Measurements from ENCODE around the gene MDN1. TPM values are rescaled to one million over a fixed set of nuclear protein-coding genes. Genes with fewer than 3 reads are reported as not detected.
A peak's percentile ranks its signal among the peaks of the same experiment; 100 is the strongest.

Gene MDN1
- total RNA-seq, 2 donors from 2014 or later: 21.3 to 36.0 TPM

DNA sequence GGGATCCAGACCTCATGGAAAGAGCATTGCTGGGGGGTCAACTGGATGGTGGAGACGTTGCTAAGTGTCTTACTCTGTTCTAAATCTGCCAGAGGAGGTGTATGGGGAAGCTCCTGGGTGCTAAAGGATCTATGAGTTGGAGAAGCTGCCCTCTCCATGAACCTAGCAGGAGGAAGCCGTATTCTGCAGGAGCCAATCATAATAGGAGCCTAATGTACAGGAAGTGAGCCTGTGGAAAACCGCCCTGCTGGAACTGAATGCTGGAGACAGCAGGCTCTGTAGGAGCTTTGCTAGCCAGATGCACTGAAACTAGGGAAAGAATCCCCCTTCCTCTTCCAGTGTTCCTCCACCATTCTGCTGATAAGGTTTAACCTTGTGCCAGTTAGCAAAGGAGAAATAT, 20.9 kb upstream of the MDN1 start:
- no peak overlapping the region for H3K4me3 ChIP-seq
- H3K36me3 ChIP-seq: peaks cover 2% of the 10 kb centered on the region
- DNase-seq (ENCODE audit: low spot score) (no peak), ATAC-seq (ENCODE audit: insufficient number of reproducible peaks, low FRiP score, low read depth) (no peak)
- H3K9me3 ChIP-seq: no peaks in the 10 kb centered on the region
- TF ChIP-seq, protein P1, sequence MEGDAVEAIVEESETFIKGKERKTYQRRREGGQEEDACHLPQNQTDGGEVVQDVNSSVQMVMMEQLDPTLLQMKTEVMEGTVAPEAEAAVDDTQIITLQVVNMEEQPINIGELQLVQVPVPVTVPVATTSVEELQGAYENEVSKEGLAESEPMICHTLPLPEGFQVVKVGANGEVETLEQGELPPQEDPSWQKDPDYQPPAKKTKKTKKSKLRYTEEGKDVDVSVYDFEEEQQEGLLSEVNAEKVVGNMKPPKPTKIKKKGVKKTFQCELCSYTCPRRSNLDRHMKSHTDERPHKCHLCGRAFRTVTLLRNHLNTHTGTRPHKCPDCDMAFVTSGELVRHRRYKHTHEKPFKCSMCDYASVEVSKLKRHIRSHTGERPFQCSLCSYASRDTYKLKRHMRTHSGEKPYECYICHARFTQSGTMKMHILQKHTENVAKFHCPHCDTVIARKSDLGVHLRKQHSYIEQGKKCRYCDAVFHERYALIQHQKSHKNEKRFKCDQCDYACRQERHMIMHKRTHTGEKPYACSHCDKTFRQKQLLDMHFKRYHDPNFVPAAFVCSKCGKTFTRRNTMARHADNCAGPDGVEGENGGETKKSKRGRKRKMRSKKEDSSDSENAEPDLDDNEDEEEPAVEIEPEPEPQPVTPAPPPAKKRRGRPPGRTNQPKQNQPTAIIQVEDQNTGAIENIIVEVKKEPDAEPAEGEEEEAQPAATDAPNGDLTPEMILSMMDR (IDR thresholded peaks at IDR 0.05): no peak
- no peaks in the 10 kb centered on the region for H3K27me3 ChIP-seq (replicated peaks; ENCODE audit: insufficient read depth)
- no peak overlapping the region for H3K27ac ChIP-seq
- peaks cover 10 to 20% of the 10 kb centered on the region in 2 donors for H3K4me1 ChIP-seq (ENCODE audit: control insufficient read depth in 1 of 2, low read depth in 2 of 2)

DNA sequence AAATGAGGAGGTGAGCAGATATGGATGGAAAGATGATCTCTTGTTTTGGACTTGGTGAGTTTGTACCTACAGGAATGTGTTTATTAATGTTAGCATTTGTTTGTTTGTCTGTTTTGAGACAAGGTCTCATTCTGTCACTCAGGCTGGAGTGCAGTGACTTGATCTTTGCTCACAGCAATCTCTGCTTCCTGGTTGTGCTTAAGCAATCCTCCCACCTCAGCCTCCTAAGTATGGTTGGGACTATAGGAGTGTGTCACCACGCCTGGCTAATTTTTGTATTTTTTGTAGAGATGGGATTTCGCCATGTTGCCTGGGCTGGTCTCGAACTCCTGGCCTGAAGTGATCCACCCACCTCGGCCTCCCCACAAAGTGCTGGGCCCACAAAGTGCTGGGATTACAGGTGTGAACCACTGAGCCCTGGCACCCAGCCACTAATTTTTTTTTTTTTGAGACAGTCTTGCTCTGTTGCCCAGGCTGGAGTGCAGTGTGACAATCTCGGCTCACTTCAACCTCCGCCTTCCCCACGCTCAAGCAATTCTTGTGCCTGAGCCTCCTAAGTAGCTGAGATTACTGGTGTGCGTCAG, 17.1 kb upstream of the MDN1 start:
- Histone ChIP-seq H3K4me1 (ENCODE audit: control insufficient read depth in 1 of 2, low read depth in 2 of 2) (peaks cover 0 to 7% of the 10 kb centered on the region in 2 donors), H3K36me3 (peaks cover 11% of the 10 kb centered on the region), H3K27ac (no peak overlapping the region), H3K4me3 (no peak overlapping the region), H3K9me3 (no peaks in the 10 kb centered on the region), H3K27me3 (replicated peaks; ENCODE audit: insufficient read depth) (no peaks in the 10 kb centered on the region)
- ATAC-seq (ENCODE audit: insufficient number of reproducible peaks, low FRiP score, low read depth) (no peak), DNase-seq (ENCODE audit: low spot score) (no peak)
- TF ChIP-seq, protein P1 (IDR thresholded peaks at IDR 0.05): no peak

DNA sequence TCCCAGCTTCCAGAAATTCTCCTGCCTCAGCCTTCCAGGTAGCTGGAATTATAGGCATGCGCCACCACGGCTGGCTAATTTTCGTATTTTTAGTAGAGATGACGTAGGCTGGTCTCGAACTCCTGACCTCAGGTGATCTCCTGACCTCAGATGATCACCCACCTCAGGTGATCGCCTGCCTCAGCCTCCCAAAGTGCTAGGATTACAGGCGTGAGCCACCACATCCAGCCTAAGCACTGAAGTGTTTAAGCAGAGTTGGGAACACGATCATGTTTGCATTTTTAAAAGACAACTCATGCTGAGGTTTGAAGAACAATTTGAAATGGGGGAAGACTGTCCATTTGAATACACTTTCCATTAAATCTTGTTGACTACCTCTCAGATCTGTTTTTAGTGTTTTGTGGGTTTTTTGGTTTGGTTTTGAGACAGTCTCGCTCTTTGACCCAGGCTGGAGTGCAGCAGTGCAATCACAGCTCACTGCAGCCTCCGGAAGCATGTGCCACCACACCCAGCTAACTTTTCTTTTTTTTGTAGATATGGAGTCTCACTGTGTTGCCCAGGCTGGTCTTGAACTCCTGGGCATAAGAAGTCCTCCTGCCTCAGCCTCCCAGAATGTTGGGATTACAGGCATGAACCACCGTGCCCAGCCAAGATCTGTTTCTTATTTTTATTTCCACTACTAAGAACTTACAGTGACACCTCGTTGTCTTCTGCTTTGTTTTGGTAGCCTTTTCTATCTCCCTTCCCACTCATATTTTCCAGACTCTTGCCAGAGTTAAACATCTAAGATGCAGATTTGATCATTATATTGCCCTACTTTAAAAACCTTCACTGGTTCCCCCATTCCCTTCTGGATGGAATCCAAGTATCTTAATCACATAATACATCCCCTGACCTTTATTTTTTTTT, 15.5 kb upstream of the MDN1 start:
- DNase-seq (ENCODE audit: low spot score) (no peak), ATAC-seq (ENCODE audit: insufficient number of reproducible peaks, low FRiP score, low read depth) (no peak)
- Histone ChIP-seq H3K9me3 (no peaks in the 10 kb centered on the region), H3K36me3 (peaks cover 11% of the 10 kb centered on the region), H3K27me3 (replicated peaks; ENCODE audit: insufficient read depth) (no peaks in the 10 kb centered on the region), H3K27ac (no peak overlapping the region), H3K4me3 (no peak overlapping the region), H3K4me1 (ENCODE audit: control insufficient read depth in 1 of 2, low read depth in 2 of 2) (peaks cover 5 to 13% of the 10 kb centered on the region in 2 donors)
- TF ChIP-seq, protein P1 (IDR thresholded peaks at IDR 0.05): no peak

DNA sequence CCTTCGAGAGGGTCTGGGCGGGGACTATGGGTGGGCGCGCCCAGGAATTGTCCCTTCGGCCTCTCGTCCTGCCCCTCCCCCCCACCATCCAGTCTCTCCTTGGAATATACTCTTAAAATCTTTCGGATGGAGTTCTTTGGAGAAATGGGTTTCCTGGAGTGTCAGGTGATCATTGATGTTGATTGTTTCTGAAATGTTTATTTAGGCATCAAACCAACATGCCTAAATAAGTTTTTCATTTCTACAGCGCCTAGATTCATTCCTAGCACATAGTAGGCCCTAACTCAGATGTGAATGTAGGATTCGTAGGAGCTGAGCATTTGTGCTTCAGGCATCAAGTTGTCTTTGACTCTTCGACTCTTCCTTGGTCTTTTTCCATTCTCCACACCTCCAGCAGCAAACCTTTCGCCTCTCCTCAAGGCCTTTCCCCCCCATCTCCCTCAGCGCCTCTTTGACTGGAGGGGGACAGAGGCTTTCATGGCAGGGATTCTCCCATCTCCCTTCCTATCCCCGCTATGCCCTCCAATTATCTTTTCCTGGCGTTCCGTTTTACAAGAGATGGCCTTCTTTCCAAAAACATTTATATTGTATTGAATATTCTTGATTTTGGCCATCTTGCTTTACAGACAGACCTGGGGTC, 10.7 kb upstream of the MDN1 start:
- Histone ChIP-seq H3K9me3 (no peaks in the 10 kb centered on the region), H3K4me3 (peak overlapping the region; percentile 88), H3K27ac (peak overlapping the region; percentile 69 to 93), H3K27me3 (replicated peaks; ENCODE audit: insufficient read depth) (no peaks in the 10 kb centered on the region), H3K36me3 (peaks cover 9% of the 10 kb centered on the region), H3K4me1 (ENCODE audit: control insufficient read depth in 1 of 2, low read depth in 2 of 2) (peaks cover 10 to 23% of the 10 kb centered on the region in 2 donors)
- ATAC-seq (ENCODE audit: insufficient number of reproducible peaks, low FRiP score, low read depth) (no peak), DNase-seq (ENCODE audit: low spot score) (no peak)
- TF ChIP-seq, protein P1 (IDR thresholded peaks at IDR 0.05): no peak
